CD4-positive, alpha-beta T cell treated with Interleukin-21 for 1 hour (primary cell): ENCODE measurements around the gene PIK3CD.

Source experiments
- DNase-seq: peaks from one replicate; pipeline ENCODE4 v3.0.0-alpha.2; 2020

PIK3CD gene

DNA sequence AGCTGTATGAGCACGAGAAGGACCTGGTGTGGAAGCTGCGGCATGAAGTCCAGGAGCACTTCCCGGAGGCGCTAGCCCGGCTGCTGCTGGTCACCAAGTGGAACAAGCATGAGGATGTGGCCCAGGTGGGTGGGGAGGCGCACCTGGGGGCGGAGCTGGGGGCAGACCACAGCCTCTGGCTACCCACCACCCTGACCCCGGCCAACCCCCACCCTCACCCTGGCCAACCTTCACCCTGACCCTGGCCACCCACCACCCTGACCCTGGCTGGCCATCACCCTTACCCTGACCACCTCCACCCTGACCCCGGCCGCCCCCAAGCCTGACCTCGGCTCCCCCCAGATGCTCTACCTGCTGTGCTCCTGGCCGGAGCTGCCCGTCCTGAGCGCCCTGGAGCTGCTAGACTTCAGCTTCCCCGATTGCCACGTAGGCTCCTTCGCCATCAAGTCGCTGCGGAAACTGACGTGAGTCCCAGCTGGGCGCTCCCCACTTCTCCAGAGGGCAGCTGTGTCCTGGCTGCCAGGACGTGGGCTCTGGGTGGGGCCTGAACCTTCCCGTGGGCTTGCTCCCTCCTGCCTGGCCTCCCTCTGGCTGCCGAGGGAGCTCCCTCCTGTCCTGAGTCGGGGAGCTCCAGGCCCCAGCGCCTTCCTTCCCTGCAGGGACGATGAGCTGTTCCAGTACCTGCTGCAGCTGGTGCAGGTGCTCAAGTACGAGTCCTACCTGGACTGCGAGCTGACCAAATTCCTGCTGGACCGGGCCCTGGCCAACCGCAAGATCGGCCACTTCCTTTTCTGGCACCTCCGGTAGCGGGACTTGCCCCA, 69.5 kb downstream of the PIK3CD start:
- no peak for DNase-seq

DNA sequence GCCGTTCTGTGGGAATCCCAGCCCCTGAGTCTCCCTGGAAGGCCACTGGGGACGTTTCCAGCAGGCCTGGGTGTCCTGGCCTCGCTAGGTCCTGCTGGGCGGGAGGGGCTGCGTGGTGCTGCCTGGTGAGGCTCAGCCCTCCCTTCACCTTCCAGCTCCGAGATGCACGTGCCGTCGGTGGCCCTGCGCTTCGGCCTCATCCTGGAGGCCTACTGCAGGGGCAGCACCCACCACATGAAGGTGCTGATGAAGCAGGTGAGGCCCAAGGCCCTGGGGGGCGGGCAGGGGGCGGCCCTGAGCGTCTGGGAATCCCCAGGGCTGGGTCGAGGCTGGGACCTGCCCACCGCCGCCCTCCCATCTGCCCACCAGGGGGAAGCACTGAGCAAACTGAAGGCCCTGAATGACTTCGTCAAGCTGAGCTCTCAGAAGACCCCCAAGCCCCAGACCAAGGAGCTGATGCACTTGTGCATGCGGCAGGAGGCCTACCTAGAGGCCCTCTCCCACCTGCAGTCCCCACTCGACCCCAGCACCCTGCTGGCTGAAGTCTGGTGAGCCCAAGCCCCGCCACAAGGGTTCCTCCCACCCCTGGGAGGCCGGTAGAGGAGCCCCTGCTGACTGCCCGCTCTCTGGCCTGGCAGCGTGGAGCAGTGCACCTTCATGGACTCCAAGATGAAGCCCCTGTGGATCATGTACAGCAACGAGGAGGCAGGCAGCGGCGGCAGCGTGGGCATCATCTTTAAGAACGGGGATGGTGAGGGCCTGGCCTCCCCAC, 70.3 kb downstream of the PIK3CD start:
- peak; percentile 84 for DNase-seq

DNA sequence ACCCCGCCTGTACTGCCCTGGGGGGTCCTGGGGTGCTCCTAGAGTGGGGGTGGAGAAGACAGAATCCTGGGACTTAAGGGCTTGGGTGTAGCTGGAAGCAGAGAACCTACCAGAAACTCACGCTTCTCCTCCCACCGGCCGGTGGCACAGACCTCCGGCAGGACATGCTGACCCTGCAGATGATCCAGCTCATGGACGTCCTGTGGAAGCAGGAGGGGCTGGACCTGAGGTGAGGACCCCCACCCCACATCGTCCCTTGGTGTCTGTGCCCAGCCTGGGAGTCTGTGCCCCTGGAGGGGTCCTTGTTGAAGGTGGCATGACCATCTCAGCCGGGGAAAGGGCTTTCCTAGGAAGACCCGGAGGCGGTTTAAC, 70.8 kb downstream of the PIK3CD start:
- no peak for DNase-seq

DNA sequence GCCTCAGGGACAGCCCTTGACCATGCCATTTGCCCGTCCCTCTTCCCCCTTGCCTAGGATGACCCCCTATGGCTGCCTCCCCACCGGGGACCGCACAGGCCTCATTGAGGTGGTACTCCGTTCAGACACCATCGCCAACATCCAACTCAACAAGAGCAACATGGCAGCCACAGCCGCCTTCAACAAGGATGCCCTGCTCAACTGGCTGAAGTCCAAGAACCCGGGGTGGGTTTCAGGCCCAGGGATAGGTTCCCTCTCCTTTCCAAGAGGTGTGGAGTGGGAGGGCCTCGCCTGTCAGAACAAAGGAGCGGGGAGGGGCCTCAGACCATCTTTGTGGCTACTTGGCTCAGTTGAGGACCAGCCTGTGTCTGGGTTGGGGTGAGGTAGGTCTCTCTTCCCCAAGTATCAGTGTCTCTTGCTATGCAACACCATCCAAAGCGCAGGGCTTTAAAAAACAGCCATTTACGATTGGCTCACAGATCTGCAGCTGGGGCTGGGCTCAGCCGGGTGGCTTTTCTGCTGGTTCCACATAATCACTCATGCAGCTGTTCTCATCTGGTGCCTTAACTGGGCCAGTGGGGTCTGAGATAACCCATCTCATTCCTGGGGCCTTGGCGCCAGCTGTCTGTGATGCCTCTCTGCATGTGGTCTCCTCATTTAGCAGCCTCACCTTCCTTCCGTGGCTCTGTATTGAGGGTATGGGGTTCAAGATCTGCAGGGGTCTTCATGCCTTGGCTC, 71.7 kb downstream of the PIK3CD start:
- DNase-seq, result no peak

DNA sequence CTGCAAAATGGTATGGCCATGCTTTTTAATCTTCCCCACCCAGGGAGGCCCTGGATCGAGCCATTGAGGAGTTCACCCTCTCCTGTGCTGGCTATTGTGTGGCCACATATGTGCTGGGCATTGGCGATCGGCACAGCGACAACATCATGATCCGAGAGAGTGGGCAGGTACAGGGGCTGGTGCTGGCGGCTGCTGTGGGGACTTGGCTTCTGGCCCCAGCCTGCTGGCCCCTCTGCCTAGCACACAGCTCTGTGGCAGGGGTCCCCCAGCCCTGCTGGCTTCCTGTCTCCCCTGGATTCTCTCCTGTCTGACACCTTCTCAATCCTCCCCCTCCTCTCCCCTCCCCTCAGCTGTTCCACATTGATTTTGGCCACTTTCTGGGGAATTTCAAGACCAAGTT, 72.4 kb downstream of the PIK3CD start:
- no peak for DNase-seq

DNA sequence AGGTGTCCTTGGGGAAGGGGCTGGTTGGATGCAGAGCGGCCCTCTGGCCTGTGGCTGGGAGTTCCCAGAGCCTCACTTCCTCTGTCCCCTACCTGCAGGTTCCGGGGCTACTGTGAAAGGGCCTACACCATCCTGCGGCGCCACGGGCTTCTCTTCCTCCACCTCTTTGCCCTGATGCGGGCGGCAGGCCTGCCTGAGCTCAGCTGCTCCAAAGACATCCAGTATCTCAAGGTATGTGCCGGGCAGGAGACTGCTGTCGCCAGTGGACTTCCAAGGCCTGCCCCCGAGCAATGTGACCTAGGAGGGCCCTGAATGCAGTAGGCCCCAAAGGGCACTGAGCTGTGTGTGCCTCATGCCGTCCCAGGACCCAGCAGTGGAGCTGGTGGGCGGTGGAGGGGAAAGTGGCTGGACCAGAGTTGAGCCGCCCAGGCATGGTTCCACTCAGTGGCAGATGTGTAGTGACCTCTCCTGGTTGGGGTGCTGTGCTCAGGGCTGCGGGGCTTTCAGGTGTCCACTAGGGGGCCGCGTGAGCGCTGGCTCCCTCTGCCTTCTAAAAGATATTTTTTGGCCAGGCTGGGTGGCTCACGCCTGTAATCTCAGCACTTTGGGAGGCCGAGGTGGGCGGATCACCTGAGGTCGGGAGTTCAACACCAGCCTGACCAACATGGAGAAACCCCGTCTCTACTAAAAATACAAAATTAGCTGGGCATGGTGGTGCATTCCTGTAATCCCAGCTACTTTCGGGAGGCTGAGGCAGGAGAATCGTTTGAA, 73.4 kb downstream of the PIK3CD start:
- DNase-seq, result peak; percentile 75

DNA sequence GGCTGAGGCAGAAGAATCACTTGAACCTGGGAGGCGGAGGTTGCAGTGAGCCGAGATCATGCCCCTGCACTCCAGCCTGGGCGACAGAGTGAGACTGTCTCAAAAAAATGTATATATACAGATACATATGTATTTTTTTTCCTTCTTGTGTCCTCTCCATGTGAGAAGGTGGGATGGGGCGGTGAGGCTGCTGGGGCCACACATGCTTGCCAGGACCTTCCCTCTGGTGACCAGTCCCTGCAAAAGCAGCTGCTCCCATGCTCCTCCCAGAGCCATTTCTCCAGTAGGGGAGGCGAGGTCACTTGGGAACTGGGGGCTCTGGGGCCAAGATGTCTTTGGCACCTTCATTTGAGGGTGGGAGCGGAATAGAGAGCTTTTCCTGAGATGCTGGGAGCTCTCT, 74.9 kb downstream of the PIK3CD start:
- no peak for DNase-seq

DNA sequence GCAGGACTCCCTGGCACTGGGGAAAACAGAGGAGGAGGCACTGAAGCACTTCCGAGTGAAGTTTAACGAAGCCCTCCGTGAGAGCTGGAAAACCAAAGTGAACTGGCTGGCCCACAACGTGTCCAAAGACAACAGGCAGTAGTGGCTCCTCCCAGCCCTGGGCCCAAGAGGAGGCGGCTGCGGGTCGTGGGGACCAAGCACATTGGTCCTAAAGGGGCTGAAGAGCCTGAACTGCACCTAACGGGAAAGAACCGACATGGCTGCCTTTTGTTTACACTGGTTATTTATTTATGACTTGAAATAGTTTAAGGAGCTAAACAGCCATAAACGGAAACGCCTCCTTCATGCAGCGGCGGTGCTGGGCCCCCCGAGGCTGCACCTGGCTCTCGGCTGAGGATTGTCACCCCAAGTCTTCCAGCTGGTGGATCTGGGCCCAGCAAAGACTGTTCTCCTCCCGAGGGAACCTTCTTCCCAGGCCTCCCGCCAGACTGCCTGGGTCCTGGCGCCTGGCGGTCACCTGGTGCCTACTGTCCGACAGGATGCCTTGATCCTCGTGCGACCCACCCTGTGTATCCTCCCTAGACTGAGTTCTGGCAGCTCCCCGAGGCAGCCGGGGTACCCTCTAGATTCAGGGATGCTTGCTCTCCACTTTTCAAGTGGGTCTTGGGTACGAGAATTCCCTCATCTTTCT, 75.5 kb downstream of the PIK3CD start:
- no peak for DNase-seq

DNA sequence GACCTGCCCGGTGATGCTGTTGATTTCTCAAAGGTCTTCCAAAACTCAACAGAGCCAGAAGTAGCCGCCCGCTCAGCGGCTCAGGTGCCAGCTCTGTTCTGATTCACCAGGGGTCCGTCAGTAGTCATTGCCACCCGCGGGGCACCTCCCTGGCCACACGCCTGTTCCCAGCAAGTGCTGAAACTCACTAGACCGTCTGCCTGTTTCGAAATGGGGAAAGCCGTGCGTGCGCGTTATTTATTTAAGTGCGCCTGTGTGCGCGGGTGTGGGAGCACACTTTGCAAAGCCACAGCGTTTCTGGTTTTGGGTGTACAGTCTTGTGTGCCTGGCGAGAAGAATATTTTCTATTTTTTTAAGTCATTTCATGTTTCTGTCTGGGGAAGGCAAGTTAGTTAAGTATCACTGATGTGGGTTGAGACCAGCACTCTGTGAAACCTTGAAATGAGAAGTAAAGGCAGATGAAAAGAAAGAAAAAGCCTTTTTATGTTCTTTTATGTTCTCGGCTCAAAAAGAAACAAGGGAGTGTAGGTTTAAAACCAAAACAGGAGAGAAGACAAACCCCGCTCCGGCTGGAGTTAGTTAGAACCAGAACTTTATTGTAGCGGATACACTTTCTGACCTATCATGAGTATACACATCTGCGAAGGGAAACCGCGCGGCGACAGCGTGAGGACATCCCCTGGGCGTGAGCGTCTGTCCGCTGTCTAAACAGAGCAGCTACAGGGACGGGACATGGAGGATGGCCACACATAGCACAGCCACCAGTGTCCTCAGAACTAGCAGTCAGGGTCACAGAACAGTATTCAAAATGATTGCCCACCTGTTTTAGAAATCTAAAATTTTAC, 77.1 kb downstream of the PIK3CD start:
- peak; percentile 60 for DNase-seq

DNA sequence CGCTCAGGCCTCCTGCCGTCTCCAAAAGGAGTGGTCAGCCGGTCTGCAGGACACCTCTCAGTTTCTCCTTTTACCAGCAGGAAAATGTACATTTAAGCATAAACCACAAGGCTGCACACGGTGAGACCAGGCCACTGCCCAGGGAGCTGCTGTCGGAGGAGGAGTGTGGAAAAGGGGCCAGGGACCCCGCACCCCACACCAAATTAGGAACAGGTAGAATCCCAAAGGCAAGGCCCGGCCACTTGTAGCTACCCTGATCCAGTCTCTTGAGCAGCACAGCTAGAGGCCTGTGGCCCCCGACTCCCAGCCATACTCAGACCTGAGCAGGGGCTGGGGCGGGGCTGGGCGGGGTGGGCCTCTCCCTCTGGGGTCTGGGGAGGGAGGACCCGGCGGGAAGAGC, 78.0 kb downstream of the PIK3CD start:
- DNase-seq, result no peak

DNA sequence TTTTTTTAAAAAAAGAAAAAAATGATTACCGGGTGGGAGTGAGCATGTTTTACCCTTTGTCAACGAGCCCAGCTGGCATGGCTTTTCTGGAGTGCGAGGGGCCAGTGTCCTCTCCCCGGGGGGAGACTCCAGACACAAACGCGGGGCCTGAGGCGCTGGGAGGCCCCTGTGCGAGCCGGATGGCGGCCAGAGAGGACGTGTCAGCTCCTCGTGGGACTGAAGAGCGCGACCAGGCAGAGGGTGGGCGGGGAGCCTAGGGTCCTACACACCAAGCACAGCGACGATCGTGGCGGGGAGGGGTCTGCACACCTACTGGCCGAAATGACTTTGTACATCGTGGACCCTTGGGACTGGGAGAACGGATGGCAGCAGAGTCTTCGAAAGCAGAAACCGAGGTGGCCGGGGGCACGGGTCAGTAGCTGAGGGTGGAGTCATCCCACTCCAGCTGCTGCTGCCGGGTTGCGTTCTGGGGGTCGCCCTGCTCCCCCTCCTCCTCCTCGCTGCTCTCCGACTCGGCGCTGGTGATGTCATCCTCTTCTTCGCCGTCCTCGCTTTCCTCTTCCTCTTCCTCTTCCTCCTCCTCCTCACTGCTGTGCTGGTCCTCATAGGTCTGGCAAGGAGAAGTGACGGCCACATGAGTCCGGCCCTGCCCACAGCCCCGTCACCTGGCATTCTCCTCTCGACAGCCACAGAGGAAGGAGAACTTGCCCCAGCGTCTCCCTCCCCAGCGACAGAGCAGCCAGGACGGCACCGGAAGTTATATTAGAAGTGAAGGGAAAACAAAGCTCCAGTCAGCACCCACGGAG, 78.8 kb downstream of the PIK3CD start:
- DNase-seq, result peak; percentile 29

DNA sequence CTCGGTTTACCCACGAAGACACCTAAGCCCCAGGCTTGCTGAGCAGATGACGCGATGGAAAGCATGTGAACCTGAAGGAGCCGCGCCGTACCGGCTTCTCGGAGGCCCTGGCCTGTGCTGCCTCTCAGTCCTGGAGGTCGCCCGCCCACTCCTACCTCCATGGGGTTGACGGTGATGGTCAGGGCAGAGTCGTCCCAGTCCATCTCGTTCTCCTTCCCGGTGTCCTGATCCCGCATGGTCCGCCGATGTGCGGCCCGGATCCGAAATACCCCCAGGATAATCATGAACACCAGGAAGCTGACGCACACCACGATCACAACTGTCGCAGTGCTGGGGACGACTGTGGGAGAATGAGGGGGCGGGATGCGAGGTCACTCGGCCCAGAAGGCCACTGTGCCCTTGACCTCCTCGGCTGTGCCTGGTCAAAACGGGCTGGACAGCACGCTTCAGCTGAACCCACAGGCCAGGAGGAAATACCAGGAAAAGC, 79.6 kb downstream of the PIK3CD start:
- DNase-seq, result no peak

DNA sequence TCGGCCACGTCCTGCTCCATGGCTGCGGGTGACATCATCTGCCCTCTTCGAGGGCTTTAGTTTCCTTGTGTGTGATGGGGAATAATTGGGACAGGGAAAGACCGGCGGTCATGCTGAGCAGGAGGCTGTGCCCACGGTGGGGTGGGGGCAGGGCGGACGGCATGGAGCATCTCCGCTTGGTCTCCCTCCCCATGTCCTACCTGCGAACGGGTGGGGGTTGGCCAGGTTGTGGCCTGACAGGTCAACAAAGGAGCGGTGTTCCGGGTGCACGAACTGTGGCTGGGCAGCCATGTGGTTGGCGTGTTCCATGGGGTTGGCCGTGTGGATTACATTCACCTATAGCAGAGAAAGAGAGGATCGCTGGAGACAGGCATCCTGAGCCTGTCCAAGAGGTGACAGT, 80.0 kb downstream of the PIK3CD start:
- DNase-seq, result no peak

DNA sequence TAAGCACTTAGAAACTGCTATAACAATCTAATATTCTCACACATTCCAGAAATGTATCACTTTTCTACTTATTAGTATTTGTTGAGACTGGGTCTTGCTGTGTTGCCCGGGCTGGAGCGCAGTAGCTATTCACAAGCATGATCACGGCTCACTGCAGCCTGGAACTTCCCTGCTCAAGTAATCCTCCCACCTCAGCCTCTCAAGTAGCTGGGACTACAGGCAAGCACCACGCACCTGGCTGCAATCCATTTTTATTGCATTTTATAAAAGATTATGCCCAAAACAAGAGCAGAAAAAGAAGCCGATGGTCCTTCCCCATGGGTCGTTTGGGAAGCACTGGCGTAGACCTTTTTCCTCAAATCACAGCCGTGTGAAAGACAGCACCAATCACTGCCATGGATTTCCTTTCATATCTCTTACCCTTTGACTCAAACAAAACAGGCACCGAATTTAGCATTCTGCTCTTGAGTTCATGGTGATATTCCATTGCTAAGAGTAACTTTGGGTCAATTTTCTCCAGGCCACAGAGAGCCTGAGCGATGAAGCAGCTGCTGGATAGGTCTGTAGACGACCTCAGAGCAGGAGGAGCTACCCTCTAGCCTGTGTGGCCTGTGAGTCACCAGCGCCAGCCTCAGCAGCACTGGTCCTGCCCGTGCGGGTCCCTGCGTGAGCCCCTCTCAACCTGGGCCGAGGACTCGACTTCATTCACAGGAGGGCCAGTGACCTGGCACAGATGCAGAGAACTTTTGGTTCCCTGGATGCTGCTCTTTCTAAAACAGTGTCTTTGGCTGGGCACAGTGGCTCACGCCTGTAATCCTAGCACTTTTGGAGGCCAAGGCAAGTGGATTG, 80.8 kb downstream of the PIK3CD start:
- no peak for DNase-seq

DNA sequence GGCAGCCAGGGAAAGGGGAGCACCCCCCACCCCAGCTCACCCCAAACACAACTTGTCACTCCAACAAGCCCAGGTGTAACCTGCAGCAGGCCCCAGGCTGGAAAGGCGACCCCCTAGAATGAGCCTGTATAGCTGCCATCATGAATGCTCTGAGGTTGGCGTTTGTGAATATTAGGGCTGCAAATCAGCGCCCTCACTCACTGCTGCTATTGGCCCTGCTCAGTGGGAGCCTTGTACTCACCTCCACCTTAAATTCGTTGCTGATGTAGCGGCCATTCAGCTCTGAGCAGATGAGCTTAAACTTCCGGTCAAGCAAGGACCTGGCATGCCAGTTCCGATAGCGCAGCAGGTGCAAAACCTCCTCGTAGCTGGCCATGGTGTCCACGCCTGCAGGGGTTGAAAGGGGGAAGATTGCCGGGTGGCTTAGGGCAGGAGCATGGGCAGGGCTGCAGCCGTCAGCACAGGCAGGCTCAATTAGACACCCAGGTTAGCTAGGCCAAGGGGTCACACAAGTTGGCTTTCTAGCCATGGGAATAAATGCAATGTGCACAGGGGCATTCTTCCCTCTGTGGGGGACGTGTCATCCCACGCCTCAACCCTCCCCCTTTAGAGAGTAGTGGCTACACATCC, 81.7 kb downstream of the PIK3CD start:
- no peak for DNase-seq

DNA sequence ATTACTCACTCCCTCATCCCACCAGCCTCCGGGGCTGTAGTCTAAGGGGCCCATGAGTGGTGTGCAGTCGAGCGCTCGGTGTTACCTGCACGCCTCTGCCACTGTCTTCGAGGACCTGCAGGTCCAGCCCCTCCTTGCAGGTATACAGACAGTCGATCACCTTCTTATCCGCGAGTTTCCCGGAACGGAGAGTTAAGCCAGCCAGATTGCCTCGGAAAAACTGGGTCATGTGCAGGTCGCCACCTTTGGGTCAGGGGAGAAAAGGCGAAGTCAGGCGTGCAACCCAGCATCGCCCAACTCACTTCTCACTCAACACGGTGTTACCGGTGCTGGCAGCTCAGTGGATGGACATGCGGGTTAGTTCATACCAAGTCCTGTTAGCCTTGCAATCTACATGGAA, 84.3 kb downstream of the PIK3CD start:
- no peak for DNase-seq

DNA sequence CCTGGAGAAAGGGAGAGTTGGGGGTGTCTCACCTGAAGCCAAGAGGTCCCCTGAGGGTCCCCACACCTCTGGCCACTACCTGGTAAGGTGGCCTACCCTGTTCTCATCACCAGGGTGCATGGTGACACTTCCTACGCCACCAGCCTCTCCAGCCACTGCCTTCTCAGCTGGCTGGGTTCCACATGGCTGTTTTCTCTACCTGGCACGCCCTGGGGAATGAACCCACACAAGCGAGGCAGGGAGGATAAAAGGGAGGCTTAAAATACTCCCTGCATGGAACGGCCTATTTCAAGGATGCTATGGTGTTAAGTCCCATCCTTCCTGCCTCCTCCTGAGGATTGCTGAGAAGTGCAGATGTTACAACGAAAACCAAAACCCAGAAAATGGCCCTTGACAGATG, 84.7 kb downstream of the PIK3CD start:
- no peak for DNase-seq

DNA sequence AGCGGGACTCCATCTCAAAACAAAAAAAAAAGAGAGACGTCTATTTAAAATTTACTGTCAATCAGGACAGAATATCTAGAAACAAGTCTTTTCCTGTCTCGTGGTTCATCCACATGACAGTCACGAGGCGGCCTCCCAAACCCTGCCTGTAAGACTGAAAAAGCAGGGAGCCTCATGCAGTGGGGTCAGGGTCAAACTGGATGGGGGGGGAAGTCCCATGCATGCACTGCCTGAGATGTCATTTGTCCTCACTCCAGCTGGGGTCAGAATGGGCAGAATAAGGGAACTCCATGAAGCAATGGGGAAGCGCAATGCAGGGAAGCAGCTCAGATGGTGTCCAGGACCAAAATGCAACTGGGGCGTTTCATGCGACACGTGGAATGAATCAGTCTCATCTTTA, 85.5 kb downstream of the PIK3CD start:
- DNase-seq, result no peak

DNA sequence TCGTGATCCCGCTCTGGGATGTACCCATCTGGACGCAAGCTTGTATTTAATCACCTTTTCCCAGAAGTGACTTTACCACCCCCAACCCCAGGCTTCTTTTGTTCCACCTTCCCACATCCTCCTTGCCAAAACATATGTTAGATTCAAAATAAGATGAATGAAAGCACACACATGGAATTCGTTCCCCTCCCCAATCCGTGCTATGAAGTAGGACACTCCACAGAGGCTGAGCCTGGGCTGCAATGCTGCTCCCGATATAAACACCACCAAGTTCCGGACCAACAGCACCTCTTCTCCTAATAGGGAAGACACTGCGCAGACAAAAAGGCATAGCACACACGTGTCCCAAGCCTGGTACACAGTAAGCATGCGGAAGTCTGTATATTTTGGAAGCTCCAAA, 86.1 kb downstream of the PIK3CD start:
- no peak for DNase-seq
